HCT116 (cell line): Measurements from ENCODE around the gene ATXN7L1. TPM values are rescaled to one million over a fixed set of nuclear protein-coding genes. Genes with fewer than 3 reads are reported as not detected.

Source experiments
- ATAC-seq: fragments of 200-7000 bp; cut with Tn5 transposase; 2 replicates; pipeline ENCODE4 v1.9.1; 2020; ENCODE audit warnings: mild to moderate bottlenecking, moderate library complexity
- BruUV-seq: library from RNA; stranded (reverse); fragments of 400-500 nt; replicated peaks from 2 replicates; lab custom pipeline; 2021; lab: Mats Ljungman, UMichigan
- CTCF ChIA-PET: fragments of 300-600 bp; sonication (Branson Sonifier 250); formaldehyde crosslinking; loops from one replicate; lab custom pipeline; 2021; ENCODE audit warnings: antibody characterized with exemption; lab: Charles Lee
- POLR2A ChIA-PET: fragments of 300-600, 350-600 bp; sonication (Branson Sonifier 250); formaldehyde crosslinking; loops from one replicate; lab custom pipeline; 2021; ENCODE audit warnings: antibody characterized with exemption; lab: Charles Lee
- RAD21 ChIA-PET, 2 experiments: fragments of 300-600 bp; sonication (Branson Sonifier 250); formaldehyde crosslinking; loops; one replicate each; lab custom pipeline; 2023; ENCODE audit warnings: low total read pairs in 2 of 2; ENCODE audit not compliant: uncharacterized antibody in 2 of 2, unreplicated experiment in 2 of 2, low non-redundant PET in 1 of 2; lab: Charles Lee
- DNase-seq: peaks from one replicate; pipeline ENCODE4 v3.0.0-alpha.2; 2010; ENCODE audit warnings: low read depth, low spot score
- H2AFZ ChIP-seq: fragments of 200-600 bp; shearing (Covaris generic), sonication (generic); 2 replicates; pipeline ENCODE4 v1.6.1; 2017; ENCODE audit warnings: low read depth, mixed run types, mixed read lengths, antibody characterized with exemption, low read length; ENCODE audit not compliant: poor library complexity, severe bottlenecking
- H3K27ac ChIP-seq: 2 replicates; pipeline ENCODE4 v1.5.1; 2012; ENCODE audit warnings: low read depth, low read length
- H3K27me3 ChIP-seq: fragments of 200-600 bp; sonication (generic); 2 replicates; pipeline ENCODE4 v1.6.1; 2016; ENCODE audit warnings: mixed run types, low read length, mixed read lengths; ENCODE audit not compliant: insufficient read depth
- H3K36me3 ChIP-seq, 2 experiments: fragments of 200-500 bp in 1 of 2; fragments of 200-600 bp in 1 of 2; sonication (Bioruptor generic) in 1 of 2; sonication (generic) in 1 of 2; 2 replicates each; pipeline versions ENCODE4 v1.5.1 to v1.6.1; 2014 to 2016; ENCODE audit warnings: low read length in 2 of 2, inconsistent platforms in 1 of 2, mixed read lengths in 1 of 2, mixed run types in 1 of 2; ENCODE audit not compliant: insufficient read depth in 2 of 2, control insufficient read depth in 1 of 2
- H3K4me1 ChIP-seq, 2 experiments: fragments of 200-600 bp in 1 of 2; sonication (generic) in 1 of 2; 2 replicates each; pipeline versions ENCODE4 v1.5.1 to v1.6.1; 2012 to 2017; ENCODE audit warnings: low read length in 2 of 2, inconsistent platforms in 1 of 2, mild to moderate bottlenecking in 1 of 2, mixed read lengths in 1 of 2, mixed run types in 1 of 2, moderate library complexity in 1 of 2; ENCODE audit not compliant: insufficient read depth in 2 of 2, control insufficient read depth in 1 of 2
- H3K4me2 ChIP-seq: fragments of 200-600 bp; sonication (generic); 2 replicates; pipeline ENCODE4 v1.6.1; 2017; ENCODE audit warnings: mixed run types, low read length, mixed read lengths
- H3K4me3 ChIP-seq, 2 experiments: fragments of 200-600 bp in 1 of 2; sonication (generic) in 1 of 2; replicated peaks in 1 of 2; 2 replicates each; pipeline ENCODE4 v1.5.1; 2011 to 2016; ENCODE audit warnings: low read length in 2 of 2, control low read depth in 1 of 2, low read depth in 1 of 2, mild to moderate bottlenecking in 1 of 2, mixed read lengths in 1 of 2, mixed run types in 1 of 2
- H3K79me2 ChIP-seq: fragments of 200-600 bp; sonication (generic); 2 replicates; pipeline ENCODE4 v1.6.1; 2017; ENCODE audit warnings: mild to moderate bottlenecking, mixed run types, low read length, moderate library complexity, mixed read lengths; ENCODE audit not compliant: insufficient read depth
- H3K9ac ChIP-seq: fragments of 200-600 bp; sonication (generic); 2 replicates; pipeline ENCODE4 v1.6.1; 2016; ENCODE audit warnings: low read length, mixed read lengths
- H3K9me2 ChIP-seq: fragments of 200-600 bp; sonication (generic), shearing (Covaris generic); 2 replicates; pipeline ENCODE4 v1.6.1; 2017; ENCODE audit warnings: mixed run types, mild to moderate bottlenecking, moderate library complexity; ENCODE audit not compliant: insufficient read depth
- H3K9me3 ChIP-seq, 2 experiments: fragments of 200-500 bp in 1 of 2; fragments of 200-600 bp in 1 of 2; sonication (Bioruptor generic) in 1 of 2; sonication (generic) in 1 of 2; 2 replicates each; pipeline ENCODE4 v1.6.1; 2014 to 2017; ENCODE audit warnings: low read length in 2 of 2, mixed read lengths in 2 of 2, inconsistent platforms in 1 of 2, low read depth in 1 of 2, mild to moderate bottlenecking in 1 of 2, mixed run types in 1 of 2, moderate library complexity in 1 of 2; ENCODE audit not compliant: control insufficient read depth in 1 of 2, insufficient read depth in 1 of 2
- H4K20me1 ChIP-seq: fragments of 200-600 bp; sonication (generic), shearing (Covaris generic); 2 replicates; pipeline ENCODE4 v1.6.1; 2017; ENCODE audit warnings: mixed run types, mild to moderate bottlenecking, moderate library complexity; ENCODE audit not compliant: insufficient read depth
- CEBPB ChIP-seq: IDR thresholded peaks from 2 replicates; pipeline ENCODE4 v1.6.1; 2012; ENCODE audit warnings: low read depth
- EGR1 ChIP-seq: IDR thresholded peaks from 2 replicates; pipeline ENCODE4 v1.6.1; 2012; ENCODE audit warnings: low read depth
- ELF1 ChIP-seq: IDR thresholded peaks from 2 replicates; pipeline ENCODE4 v1.6.1; 2012; ENCODE audit warnings: low read depth, borderline replicate concordance
- EZH2 ChIP-seq: fragments of 200-600 bp; sonication (generic); IDR thresholded peaks from 2 replicates; pipeline ENCODE4 v1.6.1; 2017; ENCODE audit warnings: antibody characterized with exemption, mixed run types
- EZH2phosphoT487 ChIP-seq: fragments of 200-600 bp; IDR thresholded peaks from 2 replicates; pipeline ENCODE4 v1.6.1; 2018; ENCODE audit warnings: antibody characterized with exemption, borderline replicate concordance
- JUND ChIP-seq: IDR thresholded peaks from 2 replicates; pipeline ENCODE4 v1.6.1; 2012
- POLR2A ChIP-seq: IDR thresholded peaks from 2 replicates; pipeline ENCODE4 v1.7.0; 2011; ENCODE audit warnings: borderline replicate concordance; ENCODE audit not compliant: insufficient read depth, insufficient read length; ENCODE audit errors: extremely low read depth
- POLR2AphosphoS5 ChIP-seq: IDR thresholded peaks from 2 replicates; pipeline ENCODE4 v1.6.1; 2011; ENCODE audit warnings: mild to moderate bottlenecking, low read depth, low read length, moderate library complexity
- RAD21 ChIP-seq: IDR thresholded peaks from 2 replicates; pipeline ENCODE4 v1.6.1; 2012; ENCODE audit warnings: low read depth, mild to moderate bottlenecking
- SIN3A ChIP-seq: IDR thresholded peaks from 2 replicates; pipeline ENCODE4 v1.6.1; 2012; ENCODE audit warnings: low read depth
- SP1 ChIP-seq: IDR thresholded peaks from 2 replicates; pipeline ENCODE4 v1.6.1; 2012; ENCODE audit warnings: low read depth
- TCF7L2 ChIP-seq: IDR thresholded peaks from 2 replicates; pipeline ENCODE4 v1.7.0; 2011; ENCODE audit warnings: borderline replicate concordance, inconsistent platforms; ENCODE audit not compliant: insufficient read depth, insufficient read length; ENCODE audit errors: extremely low read depth
- intact Hi-C: fragments of 100-400 bp; cut with micrococcal nuclease; formaldehyde crosslinking; loops from 2 replicates; pipeline ENCODE4 v1.10.0; 2022
- total RNA-seq: library from RNA; stranded (reverse); gene quantifications from one replicate; pipeline ENCODE4 v1.2.1, GENCODE V29; 2021; ENCODE audit not compliant: unreplicated experiment
- TF ChIP-seq, protein P1 (sequence below): IDR thresholded peaks from 2 replicates; pipeline ENCODE4 v1.6.1; 2012; ENCODE audit warnings: low read depth
- TF ChIP-seq, protein P2 (sequence below): IDR thresholded peaks from 2 replicates; pipeline ENCODE4 v1.6.1; 2011; ENCODE audit warnings: mild to moderate bottlenecking, low read length, moderate library complexity; ENCODE audit not compliant: insufficient replicate concordance; ENCODE audit errors: extremely low read depth
- TF ChIP-seq, protein P3 (sequence below): IDR thresholded peaks from 2 replicates; pipeline ENCODE4 v1.6.1; 2012
- TF ChIP-seq, protein P4 (sequence below), 3 experiments: fragments of 200-600 bp in 1 of 3; sonication (generic) in 1 of 3; IDR thresholded peaks in 2 of 3; conservative IDR thresholded peaks in 1 of 3; 2 replicates each; pipeline ENCODE4 v1.5.1; 2012 to 2017; ENCODE audit warnings: low read depth in 2 of 3, low read length in 2 of 3, antibody characterized with exemption in 1 of 3, borderline replicate concordance in 1 of 3, control low read depth in 1 of 3, mild to moderate bottlenecking in 1 of 3, mixed read lengths in 1 of 3, mixed run types in 1 of 3, moderate library complexity in 1 of 3; ENCODE audit not compliant: insufficient read depth in 1 of 3

The ATXN7L1 gene
- total RNA-seq, 1 experiment from 2014 or later = 11.5 TPM

DNA sequence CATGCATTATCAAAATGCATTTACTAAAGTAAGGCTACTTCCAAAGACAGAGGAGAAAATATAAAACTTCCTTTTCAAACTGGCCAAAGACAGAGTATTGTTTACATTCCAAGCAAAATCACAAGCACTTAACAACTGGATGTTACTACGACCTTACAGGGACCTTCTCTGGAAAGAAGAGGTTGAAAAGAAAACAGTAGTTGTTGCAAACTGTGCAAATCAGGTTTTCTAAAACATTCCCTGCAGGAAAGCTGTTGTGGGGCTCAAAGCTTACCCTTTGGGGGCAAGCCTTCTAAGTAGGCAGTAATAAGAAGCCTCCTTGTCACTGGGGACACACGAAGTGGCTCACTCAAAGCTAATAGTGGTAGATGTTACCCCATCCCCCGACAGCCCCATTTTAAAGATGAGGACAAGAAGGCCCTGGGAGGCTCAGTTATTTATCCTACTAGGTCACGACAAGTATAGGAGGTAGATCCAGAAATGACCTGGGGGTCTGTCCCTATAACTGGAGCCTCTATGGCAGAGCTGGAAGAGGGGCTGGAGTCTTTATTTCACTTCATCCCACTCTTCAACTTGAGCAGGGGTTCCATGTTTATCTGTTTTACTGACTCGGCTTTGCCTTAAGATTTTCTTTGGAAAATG lies 46.6 kb downstream of the ATXN7L1 start:
- Histone ChIP-seq H3K9me3 (no peaks in the 10 kb centered on the region), H3K4me3 (peak overlapping the region in 1 of 2 experiments; percentile 21; a peak in 2 of 4 replicates), H4K20me1 (no peaks in the 10 kb centered on the region), H3K9me2 (no peaks in the 10 kb centered on the region), H2AFZ (no peak overlapping the region), H3K9ac (peak overlapping the region; percentile 22), H3K4me1 (peaks cover 49 to 63% of the 10 kb centered on the region in 2 experiments), H3K79me2 (no peaks in the 10 kb centered on the region), H3K27me3 (no peaks in the 10 kb centered on the region), H3K36me3 (no peaks in the 10 kb centered on the region), H3K4me2 (peak overlapping the region; percentile 78), H3K27ac (peak overlapping the region; percentile 57)
- CTCF ChIA-PET = interaction anchor here (1.2 kb wide), 1 partner anchor 47 kb away, joined by 3 read pairs; the partner anchor contains the start of gene ATXN7L1
- intact Hi-C loops = loop anchor here (1.0 to 2.0 kb wide), 2 partner anchors 47 to 54 kb away; partner anchors contain the start of gene ATXN7L1
- no peak for DNase-seq
- RAD21 ChIA-PET = no interaction called here
- POLR2A ChIA-PET = no interaction called here
- ATAC-seq = peak; percentile 48
- TSS peak; percentile 38 for BruUV-seq
- TF ChIP-seq JUND = no peak
- no peak for TF ChIP-seq POLR2AphosphoS5
- TF ChIP-seq EZH2phosphoT487 = no peak
- TF ChIP-seq, protein P1, sequence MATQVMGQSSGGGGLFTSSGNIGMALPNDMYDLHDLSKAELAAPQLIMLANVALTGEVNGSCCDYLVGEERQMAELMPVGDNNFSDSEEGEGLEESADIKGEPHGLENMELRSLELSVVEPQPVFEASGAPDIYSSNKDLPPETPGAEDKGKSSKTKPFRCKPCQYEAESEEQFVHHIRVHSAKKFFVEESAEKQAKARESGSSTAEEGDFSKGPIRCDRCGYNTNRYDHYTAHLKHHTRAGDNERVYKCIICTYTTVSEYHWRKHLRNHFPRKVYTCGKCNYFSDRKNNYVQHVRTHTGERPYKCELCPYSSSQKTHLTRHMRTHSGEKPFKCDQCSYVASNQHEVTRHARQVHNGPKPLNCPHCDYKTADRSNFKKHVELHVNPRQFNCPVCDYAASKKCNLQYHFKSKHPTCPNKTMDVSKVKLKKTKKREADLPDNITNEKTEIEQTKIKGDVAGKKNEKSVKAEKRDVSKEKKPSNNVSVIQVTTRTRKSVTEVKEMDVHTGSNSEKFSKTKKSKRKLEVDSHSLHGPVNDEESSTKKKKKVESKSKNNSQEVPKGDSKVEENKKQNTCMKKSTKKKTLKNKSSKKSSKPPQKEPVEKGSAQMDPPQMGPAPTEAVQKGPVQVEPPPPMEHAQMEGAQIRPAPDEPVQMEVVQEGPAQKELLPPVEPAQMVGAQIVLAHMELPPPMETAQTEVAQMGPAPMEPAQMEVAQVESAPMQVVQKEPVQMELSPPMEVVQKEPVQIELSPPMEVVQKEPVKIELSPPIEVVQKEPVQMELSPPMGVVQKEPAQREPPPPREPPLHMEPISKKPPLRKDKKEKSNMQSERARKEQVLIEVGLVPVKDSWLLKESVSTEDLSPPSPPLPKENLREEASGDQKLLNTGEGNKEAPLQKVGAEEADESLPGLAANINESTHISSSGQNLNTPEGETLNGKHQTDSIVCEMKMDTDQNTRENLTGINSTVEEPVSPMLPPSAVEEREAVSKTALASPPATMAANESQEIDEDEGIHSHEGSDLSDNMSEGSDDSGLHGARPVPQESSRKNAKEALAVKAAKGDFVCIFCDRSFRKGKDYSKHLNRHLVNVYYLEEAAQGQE = no peak
- no peak for TF ChIP-seq CEBPB
- no peak for TF ChIP-seq SP1
- TF ChIP-seq TCF7L2 = no peak
- TF ChIP-seq ELF1 = no peak
- TF ChIP-seq POLR2A = no peak
- TF ChIP-seq, protein P2, sequence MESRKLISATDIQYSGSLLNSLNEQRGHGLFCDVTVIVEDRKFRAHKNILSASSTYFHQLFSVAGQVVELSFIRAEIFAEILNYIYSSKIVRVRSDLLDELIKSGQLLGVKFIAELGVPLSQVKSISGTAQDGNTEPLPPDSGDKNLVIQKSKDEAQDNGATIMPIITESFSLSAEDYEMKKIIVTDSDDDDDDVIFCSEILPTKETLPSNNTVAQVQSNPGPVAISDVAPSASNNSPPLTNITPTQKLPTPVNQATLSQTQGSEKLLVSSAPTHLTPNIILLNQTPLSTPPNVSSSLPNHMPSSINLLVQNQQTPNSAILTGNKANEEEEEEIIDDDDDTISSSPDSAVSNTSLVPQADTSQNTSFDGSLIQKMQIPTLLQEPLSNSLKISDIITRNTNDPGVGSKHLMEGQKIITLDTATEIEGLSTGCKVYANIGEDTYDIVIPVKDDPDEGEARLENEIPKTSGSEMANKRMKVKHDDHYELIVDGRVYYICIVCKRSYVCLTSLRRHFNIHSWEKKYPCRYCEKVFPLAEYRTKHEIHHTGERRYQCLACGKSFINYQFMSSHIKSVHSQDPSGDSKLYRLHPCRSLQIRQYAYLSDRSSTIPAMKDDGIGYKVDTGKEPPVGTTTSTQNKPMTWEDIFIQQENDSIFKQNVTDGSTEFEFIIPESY = no peak
- no peak for TF ChIP-seq EGR1
- no peak for TF ChIP-seq SIN3A
- TF ChIP-seq RAD21 = no peak
- TF ChIP-seq, protein P3, sequence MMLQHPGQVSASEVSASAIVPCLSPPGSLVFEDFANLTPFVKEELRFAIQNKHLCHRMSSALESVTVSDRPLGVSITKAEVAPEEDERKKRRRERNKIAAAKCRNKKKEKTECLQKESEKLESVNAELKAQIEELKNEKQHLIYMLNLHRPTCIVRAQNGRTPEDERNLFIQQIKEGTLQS = no peak
- no peak for TF ChIP-seq EZH2
- TF ChIP-seq, protein P4, sequence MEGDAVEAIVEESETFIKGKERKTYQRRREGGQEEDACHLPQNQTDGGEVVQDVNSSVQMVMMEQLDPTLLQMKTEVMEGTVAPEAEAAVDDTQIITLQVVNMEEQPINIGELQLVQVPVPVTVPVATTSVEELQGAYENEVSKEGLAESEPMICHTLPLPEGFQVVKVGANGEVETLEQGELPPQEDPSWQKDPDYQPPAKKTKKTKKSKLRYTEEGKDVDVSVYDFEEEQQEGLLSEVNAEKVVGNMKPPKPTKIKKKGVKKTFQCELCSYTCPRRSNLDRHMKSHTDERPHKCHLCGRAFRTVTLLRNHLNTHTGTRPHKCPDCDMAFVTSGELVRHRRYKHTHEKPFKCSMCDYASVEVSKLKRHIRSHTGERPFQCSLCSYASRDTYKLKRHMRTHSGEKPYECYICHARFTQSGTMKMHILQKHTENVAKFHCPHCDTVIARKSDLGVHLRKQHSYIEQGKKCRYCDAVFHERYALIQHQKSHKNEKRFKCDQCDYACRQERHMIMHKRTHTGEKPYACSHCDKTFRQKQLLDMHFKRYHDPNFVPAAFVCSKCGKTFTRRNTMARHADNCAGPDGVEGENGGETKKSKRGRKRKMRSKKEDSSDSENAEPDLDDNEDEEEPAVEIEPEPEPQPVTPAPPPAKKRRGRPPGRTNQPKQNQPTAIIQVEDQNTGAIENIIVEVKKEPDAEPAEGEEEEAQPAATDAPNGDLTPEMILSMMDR (IDR thresholded peaks at IDR 0.05 in 2 of 3, conservative IDR thresholded peaks at IDR 0.05 in 1 of 3; ENCODE audit: borderline replicate concordance in 1 of 3, insufficient read depth in 1 of 3, low read depth in 2 of 3, low read length in 2 of 3) = no peak
